Activated T-helper 1 cell treated with Interleukin-2 at 50 U/mL for 16 hours (primary cell): ENCODE measurements around the gene SIGLEC9.

Source experiments
- DNase-seq: peaks from one replicate; pipeline ENCODE4 v3.0.0-alpha.2; 2020; ENCODE audit warnings: low read depth

Gene SIGLEC9

DNA sequence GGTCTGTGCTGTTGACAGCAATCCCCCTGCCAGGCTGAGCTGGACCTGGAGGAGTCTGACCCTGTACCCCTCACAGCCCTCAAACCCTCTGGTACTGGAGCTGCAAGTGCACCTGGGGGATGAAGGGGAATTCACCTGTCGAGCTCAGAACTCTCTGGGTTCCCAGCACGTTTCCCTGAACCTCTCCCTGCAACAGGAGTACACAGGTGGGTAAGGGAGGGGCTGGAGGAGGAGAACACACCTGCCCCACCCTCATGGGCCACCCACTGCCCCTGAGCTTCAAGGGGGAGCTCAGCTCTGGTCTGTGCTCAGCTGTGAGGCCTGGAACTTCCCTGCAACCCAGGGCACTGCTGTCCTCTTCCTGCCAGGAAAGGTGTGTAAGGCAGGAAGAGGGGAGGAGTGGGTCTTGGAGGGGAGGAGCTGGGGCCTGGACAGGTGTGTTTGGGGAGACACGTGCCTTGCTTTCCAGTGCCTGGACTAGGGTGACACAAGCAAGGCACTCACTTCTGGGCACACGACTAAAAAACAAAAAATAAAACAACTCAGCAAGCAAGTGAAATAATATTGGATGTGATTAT, 21.3 kb downstream of the SIGLEC9 start:
- DNase-seq = no peak

- no peak for DNase-seq
These were observed 22.0 kb downstream of the SIGLEC9 start for GRCh38 chr19:51146751-51147150.

DNA sequence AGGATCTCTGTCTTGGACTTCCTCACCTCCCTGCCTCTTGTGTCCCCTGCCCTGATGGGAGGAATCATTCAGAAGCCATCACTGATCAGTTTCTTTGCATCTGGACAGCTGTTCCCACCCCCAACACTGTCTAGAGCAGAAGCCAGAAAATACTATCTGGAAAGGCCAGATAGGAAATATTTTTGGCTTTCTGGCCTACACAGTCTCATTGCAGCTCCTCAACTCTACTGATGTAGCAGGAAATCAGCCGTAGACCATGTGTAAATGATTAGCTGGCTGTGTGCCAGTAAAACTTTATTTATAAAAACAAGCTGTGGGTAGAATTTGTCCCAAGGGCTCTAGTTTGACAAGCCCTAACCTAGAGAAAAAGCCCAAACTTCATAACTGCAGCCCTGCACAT, 23.0 kb downstream of the SIGLEC9 start:
- no peak for DNase-seq

DNA sequence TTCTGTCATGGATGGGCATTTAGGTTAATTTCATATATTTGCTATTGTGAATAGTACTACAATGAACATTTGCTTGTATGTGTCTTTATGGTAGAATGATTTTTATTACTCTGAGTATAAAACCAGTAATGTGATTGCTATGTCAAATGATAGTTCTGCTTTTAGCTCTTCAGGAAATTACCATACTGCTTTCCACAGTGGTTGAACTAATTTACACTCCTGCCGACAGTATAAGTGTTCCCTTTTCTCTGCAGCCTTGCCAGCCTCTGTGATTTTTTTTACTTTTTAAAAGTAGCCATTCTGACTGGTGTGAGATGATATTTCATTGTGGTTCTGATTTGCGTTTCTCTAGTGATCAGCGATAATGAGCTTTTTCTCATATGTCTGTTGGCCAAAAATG, 23.9 kb downstream of the SIGLEC9 start:
- DNase-seq = no peak

DNA sequence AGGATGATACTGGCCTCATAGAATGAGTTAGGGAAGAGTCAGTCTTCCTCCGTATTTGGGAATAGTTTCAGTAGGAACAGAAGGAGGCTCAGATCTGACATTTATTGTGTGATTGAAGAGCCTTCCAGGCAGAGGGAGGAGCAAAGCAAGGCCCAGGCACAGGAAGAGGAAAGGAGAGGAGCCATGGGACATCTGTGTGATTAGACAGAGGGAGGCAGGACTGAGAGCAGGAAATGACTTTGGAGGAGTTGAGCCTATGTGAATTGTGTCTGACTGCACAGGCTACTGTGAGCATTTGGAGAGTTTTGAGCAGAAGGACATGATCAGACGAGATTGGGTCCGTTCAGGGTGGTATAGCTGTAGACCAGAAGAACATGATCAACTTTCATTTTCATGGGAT, 25.9 kb downstream of the SIGLEC9 start:
- DNase-seq = no peak

- no peak for DNase-seq
These were observed 32.0 kb downstream of the SIGLEC9 start for GRCh38 chr19:51156710-51157109.

GRCh38 chr19:51157265-51157664, 32.6 kb downstream of the SIGLEC9 start:
- DNase-seq = no peak

- peak; percentile 47 for DNase-seq
These were observed 33.9 kb downstream of the SIGLEC9 start for GRCh38 chr19:51158474-51159129.

GRCh38 chr19:51159656-51160055, 35.0 kb downstream of the SIGLEC9 start:
- DNase-seq = no peak

DNA sequence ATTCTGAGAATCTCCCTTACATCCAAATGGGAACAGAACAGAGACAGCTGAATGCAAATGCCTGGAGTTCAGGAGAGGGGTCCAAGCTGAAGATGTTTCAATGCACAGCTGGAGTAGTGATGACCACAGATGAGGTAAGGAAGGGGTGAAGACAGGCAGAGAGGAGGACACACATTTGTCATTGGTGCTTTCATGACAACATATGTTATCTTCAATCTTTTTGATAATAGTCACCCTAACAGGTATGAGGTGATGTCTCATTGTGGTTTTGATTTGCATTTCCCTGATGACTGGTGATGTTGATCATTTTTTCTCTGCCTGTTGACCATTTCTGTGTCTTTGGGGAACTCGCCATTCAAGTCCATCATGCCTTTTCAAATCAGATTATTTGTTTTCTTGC, 36.6 kb downstream of the SIGLEC9 start:
- no peak for DNase-seq

- no peak for DNase-seq
These were observed 37.3 kb downstream of the SIGLEC9 start for GRCh38 chr19:51161867-51162496.

DNA sequence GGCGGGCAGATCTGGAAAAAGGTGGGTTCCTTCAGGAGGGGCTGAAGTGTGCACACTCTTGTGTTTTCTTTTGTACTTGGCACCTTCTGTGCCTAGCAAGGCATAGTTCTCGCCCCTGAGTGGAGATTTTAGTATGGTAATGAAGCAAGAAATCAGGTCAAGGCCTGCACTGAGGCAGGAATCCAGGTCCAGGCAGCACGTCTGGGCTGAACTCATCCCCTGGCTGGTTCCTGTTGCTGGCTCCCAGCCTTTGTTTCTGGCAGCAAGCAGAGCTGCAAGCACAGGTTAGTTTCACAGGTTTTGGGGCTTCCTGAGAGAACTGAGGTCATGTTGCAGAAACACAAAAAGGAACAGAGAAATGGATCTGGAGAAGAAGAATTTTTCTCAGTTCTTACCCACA, 38.6 kb downstream of the SIGLEC9 start:
- DNase-seq = no peak

- no peak for DNase-seq
These were observed 39.5 kb downstream of the SIGLEC9 start for GRCh38 chr19:51164215-51164614.

DNA sequence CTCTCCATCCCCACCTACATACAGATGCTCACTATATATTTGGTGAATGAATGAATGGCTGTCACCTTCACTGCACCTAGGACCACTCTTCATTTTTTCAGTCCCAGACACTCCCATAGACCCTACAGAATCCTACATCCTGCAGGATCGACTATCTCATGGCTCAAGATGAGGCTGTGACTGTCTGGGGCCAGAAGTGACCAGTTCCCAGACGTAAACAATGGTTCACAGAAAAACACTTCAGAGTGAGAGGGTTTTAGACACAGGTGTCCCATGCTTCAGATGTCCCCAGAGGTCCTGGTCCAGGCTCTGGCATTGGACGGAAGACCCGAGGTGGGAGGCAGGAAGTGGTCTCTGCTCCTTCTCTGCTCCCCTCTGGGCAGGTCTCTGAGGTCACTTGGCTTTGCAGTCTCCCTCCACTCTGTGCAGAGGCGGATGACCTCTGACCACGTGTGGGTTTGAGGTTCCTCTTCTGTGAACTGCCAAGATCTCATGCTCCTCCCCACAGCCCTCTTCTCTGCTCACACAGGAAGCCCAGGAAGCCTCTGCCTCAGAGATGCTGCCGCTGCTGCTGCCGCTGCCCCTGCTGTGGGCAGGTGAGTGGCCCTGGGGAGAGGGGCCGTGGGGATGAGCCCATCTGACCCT, 42.3 kb downstream of the SIGLEC9 start:
- no peak for DNase-seq

GRCh38 chr19:51168564-51169282, 44.0 kb downstream of the SIGLEC9 start:
- no peak for DNase-seq

- peak; percentile 47 for DNase-seq
These were observed 44.7 kb downstream of the SIGLEC9 start for GRCh38 chr19:51169283-51169918.

- DNase-seq = no peak
These were observed 47.5 kb downstream of the SIGLEC9 start for GRCh38 chr19:51172223-51172622.

DNA sequence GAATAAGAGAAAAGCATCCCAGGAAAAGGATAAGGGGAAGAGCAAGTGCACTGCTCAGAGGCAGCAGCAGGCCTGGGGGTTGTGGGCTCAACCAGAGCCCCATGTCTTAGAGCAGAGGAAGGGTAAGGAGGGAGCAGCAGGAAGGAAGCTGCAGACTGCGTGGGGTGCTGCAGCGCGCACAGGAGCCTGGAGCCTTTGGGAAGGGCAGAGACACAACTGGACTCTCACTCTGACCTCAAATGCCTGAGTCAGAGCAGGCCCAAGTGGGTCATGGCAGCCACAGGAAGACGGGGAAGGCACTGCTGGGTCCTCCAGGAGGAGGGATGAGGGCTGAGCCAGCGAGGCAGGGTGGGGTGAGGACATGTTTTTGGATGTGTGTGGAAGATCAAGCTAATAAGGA, 49.0 kb downstream of the SIGLEC9 start:
- no peak for DNase-seq

DNA sequence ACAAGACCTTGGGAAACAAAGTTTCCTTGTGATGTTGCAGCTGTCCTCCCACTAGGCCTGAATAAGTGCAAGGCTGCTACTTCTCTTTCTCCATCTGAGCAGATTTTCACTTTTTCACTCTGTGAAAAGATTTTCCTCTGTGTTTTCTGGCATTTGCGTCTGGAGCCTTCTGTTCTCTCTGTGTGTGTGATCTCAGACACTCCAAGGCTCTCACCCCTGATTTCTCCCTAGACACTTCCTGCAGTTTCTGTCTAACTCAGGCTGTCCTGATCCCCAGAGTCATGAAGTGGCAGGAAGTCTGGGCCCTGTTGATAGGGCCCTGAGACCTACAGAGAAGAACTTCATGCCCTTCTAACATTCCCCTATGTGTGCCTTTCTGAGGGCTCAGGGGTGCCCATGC, 54.5 kb downstream of the SIGLEC9 start:
- no peak for DNase-seq
